Measurements from ENCODE around the gene NOS1.
"Not testable (repeated sequence)": the region's sequence is repeated elsewhere in the genome, so short reads cannot be mapped to it uniquely, and the experiment has no call there.

Gene NOS1

DNA sequence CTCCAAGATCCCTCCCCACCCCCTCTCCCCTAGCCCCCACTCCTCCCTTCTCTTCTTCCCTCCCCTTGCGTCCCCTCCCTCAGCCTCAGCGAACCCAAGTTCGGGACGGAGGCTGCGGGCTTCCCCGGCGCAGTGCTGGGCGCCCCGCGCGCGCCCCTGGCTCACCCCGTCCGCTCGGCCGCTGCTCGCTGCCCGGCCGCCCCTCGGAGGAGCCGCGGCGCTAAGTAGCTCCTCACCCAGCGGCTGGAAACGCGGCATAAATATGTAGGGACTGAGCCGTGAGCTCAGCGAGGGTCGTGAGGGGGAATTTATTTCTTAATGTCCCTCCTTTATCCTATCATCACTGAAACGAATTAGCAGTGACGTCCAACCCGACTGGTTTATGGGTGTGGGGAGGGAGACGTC lies at the start of gene NOS1:
Gene NOS1, minus strand, starts transcription at position 280 of the 405 bp plus-strand sequence. CDS start 30,557 bp downstream, outside the sequence.
- DNase-seq (ENCODE audit: low read depth, low spot score), result no peak

DNA sequence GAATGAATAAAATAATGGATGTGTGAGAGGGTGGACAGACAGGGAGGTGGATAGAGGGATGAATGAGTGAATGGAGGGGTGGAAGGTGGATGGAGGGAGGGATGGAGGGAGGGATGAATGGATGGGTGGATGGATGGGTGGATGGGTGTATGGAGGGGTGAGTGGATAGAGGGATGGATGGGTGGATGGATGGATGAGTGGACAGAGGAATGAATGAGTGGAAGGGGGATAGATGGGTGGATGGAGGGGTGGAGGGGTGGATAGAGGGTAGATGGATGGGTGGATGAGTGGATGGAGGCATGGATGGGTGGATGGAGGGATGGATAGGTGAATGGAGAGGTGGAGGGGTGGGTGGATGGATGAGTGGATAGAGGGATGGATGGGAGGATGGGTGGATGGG lies 47.9 kb upstream of the NOS1 start:
- no peak for DNase-seq (ENCODE audit: low read depth, low spot score)

DNA sequence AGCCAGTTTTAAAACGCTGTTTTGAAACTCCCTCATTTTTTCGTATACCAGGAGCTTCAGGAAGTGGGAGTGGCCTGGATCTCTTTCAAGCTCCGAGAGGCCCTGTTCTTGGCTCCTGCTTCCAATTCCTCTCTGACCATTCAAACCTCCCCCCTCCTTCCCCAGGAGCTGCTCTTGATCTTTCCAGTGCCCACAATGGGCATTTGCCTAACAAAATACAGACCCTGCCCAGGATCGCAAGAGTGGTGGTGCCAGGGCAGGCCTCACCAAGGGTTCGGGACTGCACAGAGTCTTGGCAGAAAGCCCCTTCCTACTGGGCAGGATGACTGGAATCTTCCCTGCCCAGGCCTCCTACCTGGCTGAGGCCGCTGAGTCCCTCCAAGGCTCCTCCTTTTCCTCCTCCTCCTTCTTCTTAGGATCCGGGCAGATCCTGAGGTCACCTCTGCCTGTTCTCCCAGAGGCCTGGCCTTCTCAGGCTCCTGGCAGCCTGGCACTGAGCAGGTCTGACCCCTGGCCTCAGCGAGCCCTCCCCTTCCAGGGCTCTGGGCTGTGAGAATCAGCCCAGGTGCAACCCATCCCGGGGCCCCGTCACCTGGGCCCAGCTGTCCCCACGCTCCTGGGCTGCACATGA lies 46.9 kb upstream of the NOS1 start:
- DNase-seq (ENCODE audit: low read depth, low spot score), result peak; percentile 15

DNA sequence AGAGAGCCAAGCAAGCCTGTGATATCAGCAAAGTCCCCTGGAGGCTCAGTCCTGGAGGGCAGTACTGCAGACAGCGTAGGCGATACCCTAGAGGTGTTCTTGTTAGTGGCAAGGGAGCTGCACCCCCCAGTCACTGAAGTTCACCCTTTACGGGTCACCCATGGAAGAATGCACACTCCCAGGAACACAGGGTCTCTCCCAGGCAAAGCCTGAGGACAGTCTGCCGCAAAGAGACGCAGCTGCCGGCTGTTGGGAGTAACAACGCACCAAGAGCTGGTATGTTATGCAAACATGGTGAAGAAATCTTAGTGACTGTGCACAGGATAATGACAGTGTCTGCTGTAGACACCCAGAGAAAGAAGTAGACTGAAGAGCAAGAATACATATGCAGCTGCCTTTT lies 43.5 kb upstream of the NOS1 start:
- DNase-seq (ENCODE audit: low read depth, low spot score), result no peak

DNA sequence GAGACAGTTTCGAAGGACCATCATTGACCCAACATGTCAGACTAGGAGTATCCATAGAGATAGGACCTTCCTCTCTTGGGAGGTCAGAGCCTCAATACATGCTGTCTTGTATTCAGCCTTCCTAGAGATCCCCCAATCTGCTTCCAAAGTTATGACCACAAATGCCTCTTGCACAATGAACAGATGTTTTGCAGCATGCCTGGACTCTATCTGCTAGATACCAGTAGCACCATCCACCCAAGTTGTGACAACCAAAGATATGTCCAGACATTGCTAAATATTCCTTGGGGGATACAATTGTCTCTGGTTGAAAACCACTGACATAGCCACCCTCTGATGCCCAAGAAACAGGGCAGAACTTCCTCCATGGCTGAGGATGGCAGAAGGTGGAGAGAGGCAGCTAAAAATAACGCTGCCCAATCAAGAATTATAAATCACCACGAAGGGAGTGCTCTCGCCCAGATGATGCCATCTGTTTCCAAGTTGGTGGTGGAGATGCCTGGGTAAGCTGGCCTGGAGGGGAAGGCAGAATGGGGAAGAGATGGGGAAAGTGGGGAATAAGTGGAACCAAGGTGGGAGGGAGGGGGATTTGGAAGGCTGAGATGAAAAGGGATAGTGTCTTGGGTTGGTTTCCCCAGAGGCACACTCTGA lies 42.9 kb upstream of the NOS1 start:
- no peak for DNase-seq (ENCODE audit: low read depth, low spot score)

DNA sequence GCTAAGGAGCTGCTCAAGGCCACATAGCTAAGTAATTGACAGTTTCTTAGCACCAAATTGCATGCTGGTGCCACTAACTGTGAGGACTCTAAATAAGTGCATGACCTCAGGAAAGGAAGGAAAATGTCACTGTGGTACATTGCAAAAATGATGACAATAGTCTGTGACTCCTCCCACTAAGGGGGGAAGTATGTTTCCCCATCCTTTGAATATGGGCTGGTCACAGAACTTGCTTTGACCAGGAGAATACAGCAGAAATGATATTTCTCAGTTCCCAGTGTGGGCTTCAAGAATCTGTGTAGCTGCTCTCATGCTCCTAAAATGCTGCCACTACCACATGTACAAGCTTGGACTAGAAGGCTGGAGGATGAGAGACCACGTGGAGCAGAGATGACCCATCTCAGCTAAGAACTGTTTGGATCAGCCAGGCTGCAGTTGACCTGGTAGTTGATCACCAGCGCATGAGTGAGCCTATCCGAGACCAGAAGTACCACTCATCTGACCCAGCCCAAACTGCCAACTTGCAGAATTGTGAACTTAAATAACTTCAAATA lies 42.2 kb upstream of the NOS1 start:
- no peak for DNase-seq (ENCODE audit: low read depth, low spot score)

DNA sequence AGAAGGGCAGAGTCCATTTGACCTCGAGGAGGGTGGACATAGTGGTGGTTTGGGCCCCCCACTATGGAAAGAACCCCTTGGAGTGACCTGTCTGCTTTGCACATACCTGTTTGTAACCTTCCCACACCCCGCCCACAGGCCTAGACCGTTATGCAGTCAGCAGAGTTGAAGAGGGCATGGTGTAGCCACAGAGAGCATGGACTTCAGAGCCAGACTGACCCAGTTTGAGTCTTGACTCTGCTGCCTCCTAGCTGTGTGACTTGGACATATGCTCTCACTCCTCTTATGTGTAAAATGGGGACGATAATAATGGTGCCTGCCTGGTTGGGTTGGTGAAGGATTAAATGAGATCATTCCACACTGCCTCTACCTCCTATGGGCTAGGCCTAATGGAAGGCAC lies 40.9 kb upstream of the NOS1 start:
- DNase-seq (ENCODE audit: low read depth, low spot score), result no peak

DNA sequence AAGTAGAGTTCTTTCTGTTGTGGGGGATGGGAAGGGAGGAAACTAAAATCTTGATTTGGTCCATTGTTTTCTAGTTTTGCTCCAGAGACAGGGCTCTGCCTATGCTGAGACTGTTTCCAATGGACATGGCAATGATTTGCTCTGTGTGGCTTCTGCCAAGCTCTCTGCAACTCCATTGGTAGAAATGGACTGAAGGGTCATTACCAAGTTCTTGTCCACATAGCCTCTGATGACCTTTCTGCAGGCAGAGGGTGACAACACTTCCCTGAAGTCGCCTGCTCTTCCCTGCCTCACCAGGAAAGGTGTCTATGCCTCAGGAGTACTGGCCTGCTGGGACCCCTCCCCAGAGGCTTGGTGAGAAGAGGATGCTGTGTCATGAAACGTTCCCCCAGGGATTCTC lies 39.5 kb upstream of the NOS1 start:
- DNase-seq (ENCODE audit: low read depth, low spot score), result no peak

DNA sequence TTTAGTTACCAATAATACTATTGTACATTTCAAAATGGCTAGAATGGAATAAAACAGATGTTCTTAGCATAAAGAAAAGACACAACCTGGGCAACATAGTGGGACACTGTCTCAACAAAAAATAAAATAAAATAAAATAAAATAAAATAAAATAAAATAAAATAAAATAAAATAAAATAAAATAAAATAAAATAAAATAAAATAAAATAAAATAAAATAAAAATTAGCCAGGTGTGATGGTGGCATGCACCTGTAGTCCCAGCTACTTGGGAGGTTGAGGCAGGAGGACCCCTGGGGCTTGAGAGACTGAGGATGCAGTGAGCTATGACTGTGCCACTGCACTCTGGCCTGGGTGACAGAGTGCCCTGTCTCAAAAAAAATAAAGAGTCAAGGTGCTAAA lies 37.1 kb upstream of the NOS1 start:
- not testable (repeated sequence) for DNase-seq (ENCODE audit: low read depth, low spot score)

DNA sequence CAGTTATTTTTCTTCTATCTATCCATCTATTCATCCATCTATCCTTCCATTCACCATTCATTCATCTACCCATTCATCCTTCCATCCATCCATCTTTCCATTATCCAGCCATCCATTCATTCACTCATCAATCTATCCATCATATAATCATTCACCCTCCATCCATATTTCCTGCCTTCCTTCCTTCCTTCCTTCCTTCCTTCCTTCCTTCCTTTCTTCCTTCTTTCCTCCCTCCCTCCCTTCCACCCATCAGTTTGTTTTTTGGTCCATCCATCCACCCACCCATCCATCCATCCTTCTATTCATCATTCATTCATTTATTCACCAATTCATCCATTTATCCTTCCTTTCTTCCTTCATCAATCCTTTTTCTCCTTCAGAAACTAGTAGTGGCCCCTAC lies 34.3 kb upstream of the NOS1 start:
- DNase-seq (ENCODE audit: low read depth, low spot score), result no peak

DNA sequence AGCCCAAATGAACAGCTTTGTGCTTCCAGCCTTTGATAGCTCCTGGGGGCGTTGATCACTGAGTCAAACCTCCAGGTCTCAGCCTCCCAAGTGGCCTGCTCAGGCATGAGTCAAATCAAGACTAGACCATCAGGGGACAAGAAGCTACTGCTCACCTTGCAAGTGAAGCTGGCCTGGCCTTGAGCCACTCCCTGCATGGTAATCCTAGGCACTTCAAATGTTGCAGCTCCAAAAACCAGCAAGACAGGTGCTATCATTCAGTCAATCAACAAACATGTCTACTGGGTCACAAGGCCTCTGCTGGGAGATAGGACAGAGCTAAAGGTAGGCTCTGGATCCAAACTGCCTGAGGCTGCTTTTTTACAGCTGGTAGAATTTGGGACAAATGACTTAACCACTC lies 33.1 kb upstream of the NOS1 start:
- no peak for DNase-seq (ENCODE audit: low read depth, low spot score)

DNA sequence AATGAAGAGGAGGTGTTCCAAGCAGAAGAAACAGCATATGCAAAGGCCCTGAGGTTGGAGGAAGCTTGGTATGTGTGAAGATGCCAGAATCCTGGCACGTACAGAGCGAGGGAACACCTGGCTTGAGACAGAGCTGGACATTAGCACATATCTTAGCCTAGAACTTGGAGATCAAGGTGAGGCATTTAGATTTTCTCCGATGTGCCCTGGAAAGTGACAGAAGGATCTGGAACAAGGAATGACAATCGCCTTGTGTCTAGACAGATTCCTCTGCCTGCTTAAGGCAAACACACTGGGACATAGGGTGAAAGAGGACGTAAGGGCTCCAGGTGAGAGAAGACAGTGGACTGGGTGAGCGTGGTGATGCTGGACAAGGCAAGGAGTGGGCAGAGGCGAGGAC lies 32.2 kb upstream of the NOS1 start:
- DNase-seq (ENCODE audit: low read depth, low spot score), result no peak

DNA sequence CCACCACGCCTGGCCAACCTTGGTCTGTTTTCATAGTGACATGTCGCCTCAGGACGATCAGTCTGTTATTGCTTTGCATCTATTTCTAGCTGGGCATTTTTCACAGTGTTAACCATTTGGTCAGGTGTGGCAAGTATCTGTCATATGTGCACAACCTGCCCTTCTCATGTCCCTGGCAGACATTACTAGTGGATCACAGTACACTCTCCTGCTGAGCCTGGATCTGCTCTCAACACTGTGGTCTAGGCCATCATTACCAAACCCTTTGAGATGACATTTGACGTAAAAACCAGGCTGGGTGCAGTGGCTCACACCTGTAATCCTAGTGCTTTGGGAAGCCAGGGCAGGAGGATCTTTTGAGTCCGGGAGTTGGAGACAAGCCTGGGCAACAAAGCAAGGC lies 29.4 kb upstream of the NOS1 start:
- no peak for DNase-seq (ENCODE audit: low read depth, low spot score)

DNA sequence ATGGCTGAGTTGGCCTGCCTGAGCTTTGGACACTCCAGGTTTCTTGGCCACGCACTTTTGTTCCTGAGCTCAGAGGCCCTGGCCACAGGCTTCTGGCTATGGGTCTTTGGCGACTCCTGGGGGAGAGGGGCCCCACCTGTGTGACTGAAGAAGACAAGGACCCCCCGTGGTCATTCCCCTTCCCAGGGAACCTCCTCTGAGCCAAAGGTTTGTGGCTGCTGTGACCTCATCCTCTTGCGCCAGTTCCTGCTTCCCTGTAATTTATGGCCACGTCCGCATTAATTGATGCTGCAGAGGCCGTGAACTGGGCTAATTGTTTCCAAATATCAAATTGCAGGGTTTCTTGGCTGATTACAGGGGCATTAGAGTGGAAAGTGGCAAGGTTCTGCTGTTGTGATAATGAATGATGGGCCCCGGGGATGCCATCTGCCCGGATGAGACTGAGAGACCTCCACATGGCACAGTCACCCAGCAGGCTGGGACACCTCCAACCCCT lies 27.6 kb upstream of the NOS1 start:
- no peak for DNase-seq (ENCODE audit: low read depth, low spot score)

DNA sequence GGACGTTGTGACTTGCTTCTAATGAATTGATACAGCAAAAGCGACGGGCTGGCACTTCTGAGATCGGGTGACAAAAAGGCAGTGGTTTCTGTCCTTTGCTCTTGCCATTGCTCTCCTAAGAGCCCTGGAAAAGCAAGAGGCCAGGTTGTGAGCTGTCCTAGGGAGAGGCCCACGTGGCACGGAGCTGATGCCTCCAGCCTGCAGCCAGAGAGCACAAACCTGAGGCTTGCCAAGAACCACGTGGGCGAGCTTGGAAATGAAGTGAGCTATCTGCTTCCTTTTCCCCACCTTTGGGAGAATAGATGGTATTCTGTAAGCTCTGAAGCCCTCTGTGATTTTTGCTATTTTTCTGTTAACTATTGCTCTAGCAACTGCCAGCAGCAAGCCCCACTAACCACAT lies 26.4 kb upstream of the NOS1 start:
- DNase-seq (ENCODE audit: low read depth, low spot score), result no peak

DNA sequence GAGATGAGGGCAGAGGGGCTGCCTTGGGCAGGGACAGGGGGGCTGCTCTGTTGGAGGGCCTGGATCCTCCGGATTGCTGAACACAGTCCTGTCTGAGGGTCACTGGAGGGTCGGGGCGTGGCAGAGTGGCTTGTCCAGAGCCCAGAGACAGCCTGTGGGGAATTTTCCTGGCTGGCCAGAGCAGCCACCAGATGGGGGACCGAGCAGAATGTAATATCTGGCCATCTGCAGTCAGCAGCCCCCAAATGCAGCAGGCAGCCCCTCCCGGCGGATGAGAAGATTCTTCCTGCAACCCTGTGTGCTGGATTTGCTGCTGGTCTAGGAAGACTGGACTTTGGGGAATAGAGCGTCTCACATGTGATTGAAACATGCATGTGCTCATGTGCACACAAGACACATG lies 23.3 kb upstream of the NOS1 start:
- DNase-seq (ENCODE audit: low read depth, low spot score), result no peak

DNA sequence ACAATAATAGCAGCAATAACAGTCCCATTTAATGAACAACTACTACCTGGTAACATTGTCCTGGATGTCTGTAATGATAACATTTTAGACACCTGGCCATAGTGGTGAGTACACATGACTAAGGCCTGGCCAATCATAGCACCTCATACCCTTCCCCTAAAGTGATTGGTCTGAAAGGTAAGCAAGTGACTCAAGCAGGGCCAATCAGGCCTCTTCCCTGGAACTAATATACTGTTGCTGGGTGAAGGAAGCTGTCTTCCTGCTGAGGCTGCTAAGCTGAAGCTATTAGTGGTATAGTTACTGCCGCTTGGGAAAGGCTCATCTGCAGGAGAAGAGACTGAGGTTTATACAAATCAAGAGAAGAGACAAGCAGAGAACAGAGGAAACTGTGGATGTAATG lies 18.7 kb upstream of the NOS1 start:
- DNase-seq (ENCODE audit: low read depth, low spot score), result no peak

DNA sequence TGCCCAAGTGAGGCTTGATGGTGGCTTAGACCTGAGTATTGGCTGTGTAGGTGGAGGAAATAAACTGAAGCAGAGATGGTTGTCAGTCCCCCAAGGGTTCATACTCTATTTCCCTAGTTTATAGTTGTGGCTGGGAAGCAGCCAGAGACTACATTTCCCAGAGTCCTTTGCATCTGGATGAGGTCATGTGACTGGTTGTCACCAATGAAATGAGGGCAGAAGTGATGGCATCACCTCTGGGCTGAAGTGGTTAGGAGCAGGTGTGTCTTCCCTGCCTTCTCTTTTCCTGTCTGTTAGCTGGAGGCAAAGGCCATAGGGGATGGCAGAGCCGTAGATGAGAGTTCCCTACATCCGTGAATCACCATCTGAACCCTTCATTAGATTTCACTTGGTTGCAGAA lies 16.3 kb upstream of the NOS1 start:
- no peak for DNase-seq (ENCODE audit: low read depth, low spot score)

DNA sequence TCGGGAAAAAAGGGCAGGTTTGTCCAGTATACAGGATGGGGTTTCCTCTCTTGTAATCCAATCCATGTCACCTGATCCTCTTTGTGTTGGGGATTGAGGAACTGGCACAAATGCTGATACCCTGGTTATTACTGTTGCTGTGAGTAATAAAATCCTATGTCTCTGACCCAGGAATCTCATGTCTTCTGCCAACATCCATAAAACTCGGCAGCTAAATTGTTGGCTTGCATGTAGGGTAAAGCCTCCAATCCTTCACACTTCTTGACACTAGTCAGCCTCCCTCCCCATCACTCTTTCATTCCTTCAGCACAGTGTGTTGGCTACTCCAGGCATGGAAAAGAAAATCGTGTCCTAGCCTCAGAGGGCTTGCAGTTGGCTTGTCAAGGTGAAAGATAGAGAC lies 9.2 kb upstream of the NOS1 start:
- no peak for DNase-seq (ENCODE audit: low read depth, low spot score)

DNA sequence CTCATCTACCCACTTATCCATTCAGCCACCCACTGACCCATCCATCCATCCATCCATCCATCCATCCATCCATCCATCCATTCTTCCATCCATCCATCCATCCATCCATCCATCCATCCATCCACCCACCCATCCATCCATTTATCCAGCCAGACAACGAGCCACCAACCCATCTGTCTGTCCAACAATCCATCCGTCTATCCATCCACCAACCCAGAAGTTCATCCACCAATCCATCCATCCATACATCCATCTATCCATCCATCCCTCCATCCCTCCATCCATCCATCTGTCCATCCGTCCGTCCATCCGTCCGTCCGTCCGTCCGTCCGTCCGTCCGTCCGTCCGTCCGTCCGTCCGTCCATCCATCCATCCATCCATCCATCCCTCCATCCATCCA lies 8.6 kb upstream of the NOS1 start:
- not testable (repeated sequence) for DNase-seq (ENCODE audit: low read depth, low spot score)

DNA sequence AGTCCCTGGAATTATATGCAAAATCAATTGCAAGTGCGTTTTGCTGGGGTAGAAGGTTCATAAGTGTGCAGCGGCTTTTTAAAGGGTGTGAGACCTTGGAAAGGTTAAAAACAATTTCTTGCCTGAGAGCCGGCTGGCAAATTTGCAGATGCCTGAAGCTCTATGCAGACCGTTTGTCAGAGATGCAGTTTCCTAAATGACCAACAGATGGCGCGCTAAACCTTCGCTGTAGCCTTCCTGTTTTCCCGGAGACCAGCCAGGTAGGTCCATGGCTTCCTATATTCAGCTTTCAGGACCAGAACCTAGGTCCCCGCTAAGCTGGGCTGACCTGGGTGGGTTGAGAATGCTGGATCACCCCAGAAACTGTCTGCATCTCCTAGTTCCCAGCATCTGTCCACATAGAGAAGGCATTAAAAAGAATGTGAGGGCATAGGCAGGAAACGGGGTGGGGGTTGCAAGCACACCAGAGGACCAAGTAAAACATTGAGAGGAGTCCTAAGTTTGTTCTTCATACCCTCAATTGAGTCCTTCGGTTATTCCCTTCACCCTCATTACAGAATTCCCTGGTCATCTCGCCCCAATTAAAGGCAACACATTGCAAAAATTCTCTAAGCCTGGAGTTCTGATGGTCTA lies 5.7 kb upstream of the NOS1 start:
- peak; percentile 61 for DNase-seq (ENCODE audit: low read depth, low spot score)

DNA sequence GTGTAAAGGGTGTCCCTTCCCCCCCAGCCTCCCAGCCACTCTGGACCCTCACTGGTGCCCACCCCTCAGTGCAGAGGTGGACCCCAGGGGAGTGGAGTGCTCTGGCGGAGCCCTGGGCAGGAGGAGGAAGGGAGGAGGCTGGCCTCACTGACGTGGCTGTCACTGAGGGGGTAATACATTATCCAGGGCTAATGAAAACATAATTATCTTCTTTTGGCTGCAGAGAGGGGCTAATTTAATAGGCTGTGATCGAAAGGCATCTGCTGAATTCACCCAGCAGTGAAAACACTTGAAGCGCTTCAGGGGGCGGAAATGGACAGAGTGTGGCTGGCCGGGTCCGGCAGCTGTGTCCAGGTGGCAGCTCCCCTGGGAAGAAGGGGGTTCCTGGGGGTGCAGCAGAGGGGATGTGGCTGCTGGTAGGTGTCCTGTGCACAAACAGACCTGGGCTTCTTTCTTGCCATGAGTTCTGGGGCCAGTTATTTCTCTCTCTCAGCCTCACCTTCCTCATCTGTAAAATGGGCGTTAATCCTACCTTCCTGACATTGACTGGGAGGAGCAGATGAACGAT lies 3.7 kb upstream of the NOS1 start:
- DNase-seq (ENCODE audit: low read depth, low spot score), result no peak

All from iPS DF 19.7 (cell line).